ENCODE results near the gene SLC25A30.

SLC25A30 gene, protein sequence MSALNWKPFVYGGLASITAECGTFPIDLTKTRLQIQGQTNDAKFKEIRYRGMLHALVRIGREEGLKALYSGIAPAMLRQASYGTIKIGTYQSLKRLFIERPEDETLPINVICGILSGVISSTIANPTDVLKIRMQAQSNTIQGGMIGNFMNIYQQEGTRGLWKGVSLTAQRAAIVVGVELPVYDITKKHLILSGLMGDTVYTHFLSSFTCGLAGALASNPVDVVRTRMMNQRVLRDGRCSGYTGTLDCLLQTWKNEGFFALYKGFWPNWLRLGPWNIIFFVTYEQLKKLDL

DNA sequence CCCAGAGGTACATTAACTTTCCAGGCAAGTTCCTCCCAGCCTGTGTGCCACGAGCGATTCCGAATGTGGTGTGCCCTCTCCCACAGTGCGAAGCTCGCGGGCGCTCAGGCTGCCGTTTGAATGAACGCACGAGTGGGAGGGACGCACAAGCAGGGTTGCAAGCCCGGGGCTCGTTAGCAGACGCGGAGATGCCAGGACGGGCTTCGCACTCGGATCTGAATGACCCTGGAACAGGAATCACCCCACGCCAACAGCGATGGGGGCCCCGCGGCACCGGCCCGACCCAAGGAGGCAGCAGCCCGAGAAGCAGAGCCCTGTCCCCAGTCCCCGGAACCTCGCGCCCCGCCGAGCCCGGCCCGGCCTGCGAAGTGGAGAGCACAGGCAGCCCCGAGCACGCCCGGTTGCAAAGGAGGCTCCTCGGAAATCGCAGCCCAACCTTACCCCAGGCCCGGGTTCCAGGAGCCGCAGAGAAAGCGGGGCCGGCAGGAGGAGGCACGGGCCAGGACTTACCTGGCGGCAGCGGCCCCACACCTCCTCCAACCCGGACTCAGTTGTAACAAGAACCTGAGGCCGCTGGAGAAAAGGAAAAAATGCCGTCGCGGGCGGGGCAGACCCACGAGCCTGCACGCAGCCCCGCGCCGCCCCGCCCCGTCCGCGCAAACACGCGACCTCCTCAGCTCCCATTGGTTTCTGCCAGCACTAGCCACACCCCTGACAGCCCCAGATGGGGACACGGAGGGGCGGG is at the start of gene SLC25A30:
TSS of gene SLC25A30 (minus strand) at position 584 of the 745 bp plus-strand sequence. CDS start 6,948 bp downstream, outside the sequence.
- DNase-seq, result peak; percentile 88 to 90

DNA sequence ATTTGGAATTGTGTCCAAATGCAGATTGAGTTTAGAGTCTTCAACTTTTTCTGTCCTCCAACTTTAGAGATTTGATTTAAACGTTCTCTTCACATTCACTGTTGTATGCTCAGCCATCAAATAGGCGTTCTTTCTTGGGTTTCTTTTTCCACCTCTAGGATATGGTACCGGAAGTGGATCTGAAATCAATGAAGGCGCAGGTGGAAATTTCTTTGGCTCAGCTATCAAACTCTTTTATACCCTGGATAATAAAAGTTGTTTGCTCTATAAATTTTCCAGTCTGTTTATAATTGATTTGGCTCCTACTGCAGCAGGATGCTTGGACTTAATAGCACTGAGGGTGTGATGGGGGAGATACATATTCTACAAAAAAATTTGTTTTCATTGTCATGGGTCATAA is 48.2 kb upstream of the SLC25A30 start:
- DNase-seq, result no peak

DNA sequence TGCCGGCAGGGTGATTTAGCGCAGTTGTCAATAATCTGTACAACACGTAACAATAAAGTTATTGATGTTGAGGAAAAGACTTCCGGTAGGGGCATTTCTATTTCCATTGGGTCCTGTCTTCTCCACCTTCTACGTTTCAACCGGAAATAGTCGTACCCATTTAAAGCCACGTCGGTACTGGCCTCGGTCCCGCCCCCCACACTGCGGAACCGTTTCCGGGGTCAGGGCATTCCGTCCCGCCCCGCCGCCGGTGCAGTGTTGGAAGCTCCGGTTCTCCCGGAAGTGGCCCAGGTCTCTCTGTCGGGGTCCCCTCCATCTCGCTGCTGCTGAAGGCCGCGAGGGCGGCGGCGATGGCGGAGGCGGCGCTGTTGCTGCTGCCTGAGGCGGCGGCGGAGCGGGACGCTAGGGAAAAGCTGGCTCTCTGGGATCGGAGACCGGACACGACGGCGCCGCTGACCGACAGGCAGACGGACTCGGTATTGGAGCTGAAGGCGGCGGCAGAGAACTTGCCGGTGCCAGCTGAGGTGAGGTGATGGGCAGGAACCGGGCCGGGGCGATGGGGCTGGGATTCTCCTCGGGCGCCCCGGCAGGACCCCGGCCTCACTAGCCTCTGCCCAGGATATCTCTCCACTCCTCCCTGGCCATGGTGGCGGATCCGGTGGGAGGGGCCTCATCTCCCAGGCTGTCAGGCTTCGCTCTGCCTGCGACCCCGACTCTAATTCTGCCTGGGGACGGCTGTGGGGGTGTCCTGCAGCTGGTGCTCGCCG is 46.7 kb upstream of the SLC25A30 start, which contains the start of gene COG3:
TSS of gene COG3 (plus strand) at position 253 of the 767 bp plus-strand sequence. CDS start at position 351, 98 bp downstream.
- DNase-seq, result peak; percentile 97

DNA sequence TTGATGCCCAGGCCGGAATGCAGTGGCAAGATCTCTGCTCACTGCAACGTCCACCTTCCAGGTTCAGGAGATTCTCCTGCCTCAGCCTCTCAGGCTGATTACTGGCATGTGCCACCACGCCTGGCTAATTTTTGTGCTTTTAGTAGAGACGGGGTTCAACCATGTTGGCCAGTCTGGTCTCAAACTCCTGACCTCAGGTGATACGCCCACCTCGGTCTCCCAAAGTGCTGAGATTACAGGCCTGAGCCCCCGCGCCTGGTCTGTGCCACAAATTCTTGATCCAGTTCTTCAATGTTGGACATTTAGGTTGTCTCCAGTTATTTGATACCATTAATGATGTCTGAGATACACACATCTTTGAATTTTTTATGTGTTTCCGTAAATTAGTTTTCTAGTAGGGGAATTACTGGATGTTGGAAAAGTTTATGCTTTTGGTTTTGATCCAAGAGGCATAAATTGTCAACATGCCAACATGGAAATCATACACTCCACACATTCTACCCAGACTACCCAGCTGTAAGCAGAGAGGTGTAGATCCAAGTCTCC is 46.0 kb upstream of the SLC25A30 start:
- DNase-seq, result no peak

DNA sequence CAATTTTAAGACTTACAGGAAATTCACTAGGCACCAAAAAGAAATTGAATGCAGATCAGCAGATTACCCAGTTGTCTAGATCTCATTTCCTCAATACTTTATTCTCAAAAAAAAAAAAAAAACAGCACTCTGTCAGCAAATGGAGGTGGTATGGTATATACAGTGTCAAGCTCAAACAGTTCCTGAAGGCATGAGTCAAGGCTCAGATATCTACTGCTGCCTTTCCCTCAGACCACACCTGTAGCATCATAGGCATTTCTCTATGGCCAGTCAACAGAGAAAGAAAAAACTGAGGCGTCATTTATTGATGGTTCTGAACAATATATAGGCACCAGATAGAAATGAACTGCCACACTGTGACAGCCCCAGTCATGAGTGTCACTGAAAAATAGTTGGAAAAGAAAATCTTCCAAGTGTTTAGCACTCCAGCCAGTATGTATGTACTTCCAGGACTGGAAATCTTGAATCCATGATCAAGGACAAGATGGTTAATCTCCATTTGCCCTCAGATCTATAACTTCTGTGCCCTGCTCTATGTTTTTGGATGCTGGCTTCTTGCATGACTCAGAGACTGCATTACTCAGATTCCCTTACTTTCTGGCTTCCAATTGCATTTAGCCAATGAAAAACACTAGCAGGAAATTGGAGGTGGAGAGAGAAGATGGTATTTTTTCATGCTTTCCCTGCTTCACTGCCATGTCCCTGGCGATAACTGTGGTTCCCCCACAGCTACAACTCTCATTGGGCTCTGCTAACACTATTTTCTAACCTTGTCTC is 38.2 kb upstream of the SLC25A30 start:
- DNase-seq, result no peak

DNA sequence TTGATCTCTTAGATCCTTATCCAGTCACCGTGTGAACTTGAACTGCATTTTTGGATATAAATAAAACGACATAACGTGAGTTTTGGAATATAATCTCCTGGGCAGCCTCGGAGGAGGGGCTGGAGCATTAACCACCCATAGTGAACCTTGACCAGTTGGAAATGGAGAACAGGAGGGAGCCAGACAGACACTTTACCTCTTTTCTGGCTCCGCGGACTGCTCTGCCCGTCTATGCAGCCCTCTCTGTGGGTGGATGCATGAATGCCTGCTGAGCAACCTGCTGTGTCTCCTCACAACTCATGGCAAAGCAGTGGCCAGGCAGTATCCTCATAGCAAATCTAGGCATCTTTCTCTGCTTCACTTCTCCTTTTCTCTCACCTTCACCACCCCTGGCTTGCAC is 36.0 kb upstream of the SLC25A30 start:
- no peak for DNase-seq

DNA sequence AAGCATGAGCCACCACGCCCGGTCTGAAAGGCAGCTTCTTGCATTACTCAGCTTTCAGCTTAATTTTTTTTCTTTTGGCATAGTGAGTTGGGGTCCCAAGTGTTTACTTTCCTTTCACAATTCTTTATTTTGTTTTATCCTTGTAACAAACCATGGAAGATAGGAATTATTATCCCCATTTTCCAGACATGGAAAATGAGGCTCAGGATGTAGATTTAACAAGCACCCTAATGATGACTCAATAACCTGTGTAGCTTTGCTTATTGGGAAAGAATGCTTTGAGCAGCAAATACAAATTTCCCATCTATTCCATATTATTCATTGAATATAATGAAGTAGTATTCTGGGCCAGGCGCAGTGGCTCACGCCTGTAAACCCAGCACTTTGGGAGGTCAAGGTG is 33.1 kb upstream of the SLC25A30 start:
- no peak for DNase-seq

DNA sequence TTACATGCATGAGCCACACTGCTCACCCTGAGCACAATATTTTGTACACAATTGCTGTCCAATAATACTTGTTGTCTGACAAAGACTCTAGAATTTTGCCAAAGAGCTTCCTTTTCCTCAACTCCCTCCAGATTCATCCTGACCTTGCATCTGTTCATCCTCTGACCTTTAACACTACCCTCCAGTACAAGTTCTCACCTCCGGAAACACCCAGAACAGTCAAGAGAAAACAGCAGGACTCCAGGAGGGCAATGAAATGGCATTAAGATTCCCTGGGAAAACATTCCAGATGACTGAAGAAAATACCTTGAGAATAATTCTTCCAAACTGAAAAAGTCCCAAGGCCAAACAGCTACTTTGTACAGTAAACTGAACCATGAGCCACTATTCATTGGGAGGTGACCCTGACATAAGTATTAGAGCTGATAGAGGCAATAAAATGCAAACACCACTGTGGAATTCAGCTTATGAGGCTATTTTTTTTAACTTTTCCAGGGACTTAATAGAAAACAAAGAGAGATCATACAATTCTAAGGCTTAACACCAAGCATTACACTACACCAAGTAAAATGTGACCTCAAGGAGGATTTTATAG is 30.9 kb upstream of the SLC25A30 start:
- DNase-seq, result no peak

DNA sequence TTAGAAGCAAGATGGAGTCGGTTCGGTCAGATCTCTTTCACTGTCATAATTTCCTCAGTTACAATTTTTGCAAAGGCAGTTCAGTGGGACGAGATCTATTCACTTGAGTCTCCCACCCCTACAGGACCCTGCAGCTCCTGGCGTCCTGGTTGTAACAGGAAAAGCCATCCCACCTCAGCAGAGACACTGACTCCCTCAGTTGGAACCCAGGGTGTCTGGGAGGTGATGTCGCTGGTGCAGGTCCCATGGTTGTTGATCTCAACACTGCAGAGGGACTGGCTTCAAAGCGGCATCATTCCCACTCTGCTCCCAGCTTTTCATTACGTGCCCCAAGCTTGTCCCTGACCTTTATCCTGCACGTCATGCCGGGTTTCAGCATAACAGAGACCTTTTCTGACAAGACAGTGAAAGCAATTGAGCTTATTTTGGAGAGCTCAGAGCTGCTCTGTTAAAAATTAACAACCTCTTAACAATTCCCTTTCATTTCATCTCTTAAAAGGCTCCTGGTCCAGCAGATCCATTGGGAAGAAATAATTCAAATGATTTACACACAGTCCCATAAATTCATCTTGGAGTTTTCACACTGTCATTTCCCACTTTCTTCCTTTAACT is 29.0 kb upstream of the SLC25A30 start:
- DNase-seq, result no peak

DNA sequence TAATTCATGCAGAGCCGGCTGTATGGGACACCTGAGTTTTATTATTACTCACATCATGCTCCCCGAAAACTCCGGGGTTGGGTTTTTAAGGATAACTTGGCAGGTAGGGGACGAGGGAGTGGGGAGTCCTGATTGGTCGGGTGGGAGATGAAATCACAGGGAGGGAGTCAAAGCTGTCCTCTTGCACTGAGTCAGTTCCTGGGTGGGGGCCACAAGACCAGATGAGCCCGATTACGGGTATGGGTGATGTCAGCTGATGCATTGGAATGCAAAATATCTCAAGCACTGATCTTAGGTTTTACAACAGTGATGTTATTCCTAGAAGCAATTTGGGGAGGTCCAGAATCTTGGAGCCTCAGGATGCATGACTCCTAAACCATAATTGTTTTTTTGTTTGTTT is 28.0 kb upstream of the SLC25A30 start:
- no peak for DNase-seq

DNA sequence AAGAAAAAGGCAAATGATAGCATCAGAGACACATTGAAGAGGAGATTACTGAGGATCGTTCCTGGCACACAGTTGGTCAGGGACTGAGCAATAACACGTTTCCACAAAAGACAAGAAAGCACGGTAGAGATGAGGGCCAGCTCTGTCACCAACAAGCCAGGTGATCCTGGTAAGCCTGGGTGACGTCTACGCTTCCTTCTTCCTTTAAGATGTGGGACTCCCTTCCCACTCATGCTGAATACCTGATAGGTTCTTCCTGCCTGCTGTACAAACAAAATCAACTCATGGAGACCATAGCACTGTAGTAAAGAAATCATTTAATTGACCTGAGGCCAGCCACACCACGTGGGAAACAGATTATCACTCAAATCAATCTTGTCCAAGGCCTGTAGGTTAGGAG is 26.9 kb upstream of the SLC25A30 start:
- DNase-seq, result no peak

DNA sequence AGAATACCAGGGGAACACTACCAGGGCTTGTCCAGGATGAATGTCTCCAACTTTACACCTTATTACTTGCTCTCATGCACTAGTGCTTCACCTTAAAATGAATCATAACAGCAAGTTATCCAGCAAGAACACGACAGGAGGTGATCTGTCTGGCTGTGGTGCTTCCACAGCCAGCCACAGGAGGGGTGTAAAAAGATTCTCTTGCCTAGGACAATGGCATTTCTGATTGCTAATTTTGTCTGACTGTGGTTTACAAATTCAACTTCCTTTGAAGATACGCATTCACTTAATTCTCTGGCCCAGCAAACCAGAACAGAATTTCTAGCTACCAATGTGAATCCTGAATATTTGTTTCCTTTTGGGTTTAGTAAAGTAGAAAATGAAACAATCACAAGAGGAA is 23.5 kb upstream of the SLC25A30 start:
- DNase-seq, result no peak

DNA sequence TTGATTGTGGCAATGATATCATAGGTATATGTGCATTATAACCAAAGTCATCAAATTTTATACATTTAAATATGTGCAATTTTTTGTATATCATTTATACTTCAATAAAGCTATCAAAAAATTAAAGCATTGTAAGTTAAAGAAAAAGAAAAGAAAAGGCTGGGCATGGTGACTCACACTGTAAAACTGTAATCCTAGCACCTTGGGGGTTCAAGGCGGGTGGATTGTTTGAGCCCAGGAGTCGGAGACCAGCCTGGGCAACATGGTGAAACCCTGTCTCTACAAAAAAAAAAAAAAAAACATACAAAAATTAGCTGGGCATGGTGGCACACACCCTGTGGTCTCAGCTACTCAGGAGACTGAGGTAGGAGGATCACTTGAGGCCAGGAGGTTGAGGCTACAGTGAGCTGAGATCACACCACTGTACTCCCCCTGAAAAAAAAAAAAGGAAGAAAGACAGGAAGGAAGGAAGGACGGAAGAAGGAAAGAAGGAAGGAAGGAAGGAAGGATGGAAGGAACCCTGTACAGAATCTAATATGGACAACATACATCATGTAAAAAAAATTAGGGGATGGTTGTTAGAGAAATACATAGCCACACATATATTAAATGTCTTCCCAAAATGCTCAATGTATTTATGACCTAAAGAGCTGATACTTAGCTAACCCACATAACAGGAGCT is 21.7 kb upstream of the SLC25A30 start:
- no peak for DNase-seq

DNA sequence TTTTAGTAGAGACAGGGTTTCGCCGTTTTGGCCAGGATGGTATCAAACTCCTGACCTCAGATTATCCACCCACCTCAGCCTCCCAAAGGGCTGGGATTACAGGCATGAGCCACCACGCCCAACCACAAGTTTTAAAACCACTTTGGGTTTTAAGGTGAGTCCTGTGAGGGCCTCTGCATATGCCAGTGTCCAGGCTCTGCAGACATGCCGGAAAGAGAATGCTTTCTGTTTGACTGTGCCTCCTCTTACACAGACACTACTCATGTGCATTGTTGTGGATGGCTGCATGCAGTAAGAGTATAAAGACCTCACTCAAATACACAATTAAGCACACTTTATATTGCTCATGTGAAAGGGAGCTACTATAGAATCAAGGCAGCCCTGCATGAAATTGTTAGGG is 20.8 kb upstream of the SLC25A30 start:
- DNase-seq, result no peak

DNA sequence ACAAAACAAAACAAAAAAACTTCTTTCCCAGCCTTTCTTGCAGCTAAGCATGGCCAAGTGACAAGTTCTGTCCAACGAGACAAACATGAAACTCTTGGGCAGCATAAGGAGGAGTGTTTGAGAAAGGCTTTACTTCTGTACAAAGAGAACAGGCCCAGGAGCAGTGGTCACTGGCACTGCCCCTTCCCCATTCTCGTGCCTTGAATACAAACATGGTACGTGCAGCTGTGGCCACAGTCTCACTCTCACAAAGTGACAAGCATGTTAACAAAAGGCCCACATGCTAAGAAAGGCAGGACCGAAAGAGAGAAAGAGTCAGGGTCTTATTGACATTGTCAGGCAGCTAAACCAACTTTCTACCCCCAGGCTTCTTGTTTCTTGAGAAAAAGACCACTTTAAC is 19.8 kb upstream of the SLC25A30 start:
- no peak for DNase-seq

DNA sequence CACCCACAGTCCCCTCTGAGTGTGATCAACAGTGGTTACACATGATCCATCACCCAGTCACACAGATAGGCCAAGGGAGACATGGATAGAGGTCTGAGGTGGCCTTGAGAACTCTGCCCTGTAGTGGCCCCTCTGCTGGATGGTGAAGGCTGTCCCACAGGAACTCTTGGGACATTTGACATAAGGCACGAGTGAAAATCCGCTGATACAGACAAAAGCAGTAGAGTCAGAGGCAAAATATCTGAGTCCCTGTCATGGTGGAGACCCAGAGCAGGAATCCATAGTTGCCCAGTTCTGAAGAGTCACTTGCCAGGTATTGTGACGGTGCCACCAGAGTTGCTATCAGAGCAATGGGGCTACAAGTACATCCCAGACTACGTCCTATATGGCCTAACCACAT is 18.8 kb upstream of the SLC25A30 start:
- no peak for DNase-seq

DNA sequence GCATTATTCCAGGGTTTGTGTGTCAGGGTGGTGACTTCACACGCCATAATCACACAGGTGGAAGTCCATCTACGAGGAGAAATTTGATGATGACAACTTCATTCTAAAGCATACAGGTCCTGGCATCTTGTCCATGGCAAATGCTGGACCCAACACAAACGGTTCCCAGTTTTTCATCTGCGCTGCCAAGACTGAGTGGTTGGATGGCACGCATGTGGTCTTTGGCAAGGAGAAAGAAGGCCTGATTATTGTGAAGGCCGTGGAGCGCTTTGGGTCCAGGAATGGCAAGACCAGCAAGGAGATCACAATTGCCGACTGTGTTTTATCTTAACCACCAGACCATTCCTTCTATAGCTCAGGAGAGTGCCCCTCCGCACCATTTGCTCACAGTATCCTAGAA is 18.2 kb upstream of the SLC25A30 start:
- DNase-seq, result no peak

DNA sequence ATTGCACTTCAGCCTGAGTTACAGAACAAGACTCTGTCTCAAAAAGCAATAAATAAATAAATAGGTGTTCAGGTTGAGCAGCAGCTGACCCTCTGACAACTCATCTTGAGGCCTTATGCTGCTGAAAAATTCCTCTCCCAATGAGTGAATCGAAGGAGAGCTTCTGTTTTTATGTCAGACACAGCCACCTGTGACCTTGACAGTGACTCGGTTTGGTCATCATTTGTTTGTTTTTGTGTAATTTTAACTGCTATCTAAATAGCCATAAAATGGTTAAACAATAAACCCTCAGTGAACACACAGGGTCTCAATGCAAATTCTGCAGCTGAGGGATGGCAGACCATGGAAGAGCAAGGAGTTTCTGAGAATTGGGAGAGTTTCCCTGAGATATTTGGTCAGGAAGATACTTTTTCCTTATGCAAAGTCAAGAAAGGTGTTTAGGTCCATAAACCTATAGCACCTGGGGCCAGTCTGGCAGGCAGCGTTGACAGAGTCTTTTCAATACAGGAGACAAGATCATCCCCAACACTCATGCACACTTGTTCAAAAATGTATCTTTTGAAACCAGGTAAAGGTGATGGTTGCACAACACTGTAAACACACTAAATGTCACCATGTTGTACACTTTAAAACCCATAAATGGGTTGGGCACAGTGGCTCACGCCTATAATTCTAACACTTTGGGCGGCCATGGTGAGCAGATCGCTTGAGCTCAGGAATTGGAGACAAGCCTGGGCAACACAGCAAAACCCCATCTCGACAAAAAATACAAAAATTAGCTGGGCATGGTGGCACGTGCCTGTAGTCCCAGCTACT is 16.6 kb upstream of the SLC25A30 start:
- no peak for DNase-seq

DNA sequence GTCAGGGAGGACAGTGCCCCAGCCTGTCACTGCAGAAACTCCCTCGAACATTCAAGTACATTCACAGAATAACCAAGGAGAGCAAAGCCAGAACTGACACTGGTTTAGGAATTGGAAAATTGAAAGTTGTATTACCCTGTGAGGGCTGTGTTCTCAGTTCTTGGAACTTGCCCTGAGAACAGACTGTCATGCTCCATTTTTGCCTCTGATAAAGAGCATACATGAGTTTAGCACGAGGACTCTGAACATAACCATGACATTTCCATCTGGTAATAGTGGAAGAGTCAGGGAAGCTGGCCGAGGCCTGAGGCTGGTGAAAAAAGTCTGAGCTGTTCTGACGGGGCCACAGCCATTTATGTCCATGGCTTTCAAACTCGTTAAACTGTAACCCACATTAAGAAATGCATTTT is 15.2 kb upstream of the SLC25A30 start:
- DNase-seq, result no peak

DNA sequence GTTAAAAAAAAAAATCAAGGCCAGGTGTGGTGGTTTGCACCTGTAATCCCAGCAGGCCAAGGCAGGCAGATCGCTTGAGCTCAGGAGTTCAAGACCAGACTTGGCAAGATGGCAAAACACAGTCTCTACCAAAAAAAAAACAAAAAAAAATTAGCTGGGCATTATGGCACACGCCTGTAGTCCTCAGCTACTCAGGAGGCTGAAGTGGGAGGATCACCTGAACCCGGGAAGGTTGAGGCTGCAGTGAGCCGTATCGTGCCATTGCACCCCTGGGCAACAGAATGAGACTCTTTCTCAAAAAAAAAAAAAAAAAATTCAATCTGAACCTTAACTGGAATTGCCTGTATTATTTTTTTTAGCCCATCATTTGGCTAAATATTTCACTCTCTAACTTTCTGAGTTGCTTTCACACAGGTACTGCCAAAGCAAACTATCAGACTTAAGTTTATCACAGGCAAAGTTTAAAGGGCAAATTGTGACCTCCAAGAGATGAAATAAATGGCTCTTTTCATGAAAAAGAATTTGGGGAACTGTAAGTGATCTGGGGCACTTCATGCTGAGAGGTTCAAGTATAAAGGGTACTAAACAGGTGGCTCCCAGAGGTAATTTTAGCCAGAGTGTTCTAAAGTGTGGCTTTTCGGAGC is 14.7 kb upstream of the SLC25A30 start:
- DNase-seq, result no peak
